Caco-2 (cell line): ENCODE results near the gene PBRM1. TPM values are rescaled to one million over a fixed set of nuclear protein-coding genes. Genes with fewer than 3 reads are reported as not detected.

Experiments used
- BruUV-seq: library from RNA; stranded (reverse); fragments of 400-500 nt; replicated peaks from 2 replicates; lab custom pipeline; 2021; lab: Mats Ljungman, UMichigan
- CTCF ChIA-PET: fragments of 300-600 bp; sonication (Branson Sonifier 250); formaldehyde crosslinking; loops from one replicate; lab custom pipeline; 2022; ENCODE audit warnings: antibody characterized with exemption; lab: Charles Lee
- POLR2A ChIA-PET: fragments of 300-600 bp; sonication (Branson Sonifier 250); formaldehyde crosslinking; loops from one replicate; lab custom pipeline; 2022; ENCODE audit warnings: antibody characterized with exemption; lab: Charles Lee
- DNase-seq, 2 experiments: peaks; one replicate each; pipeline versions ENCODE4 v3.0.0 to v3.0.0-alpha.2; 2020 to 2022
- H3K27me3 ChIP-seq: replicated peaks from 2 replicates; pipeline ENCODE4 v1.6.0; 2011; ENCODE audit warnings: low read length; ENCODE audit not compliant: control insufficient read depth, insufficient read depth
- H3K36me3 ChIP-seq: 2 replicates; pipeline ENCODE4 v1.5.1; 2011; ENCODE audit warnings: low read length; ENCODE audit not compliant: control insufficient read depth, insufficient read depth
- H3K4me1 ChIP-seq: fragments of 250-450 bp; sonication (Bioruptor Pico); 2 replicates; pipeline ENCODE4 v1.5.1; 2020; ENCODE audit warnings: mild to moderate bottlenecking
- H3K4me3 ChIP-seq: 2 replicates; pipeline ENCODE4 v1.5.1; 2011; ENCODE audit warnings: low read depth, mild to moderate bottlenecking, control low read depth, low read length
- H3K9me3 ChIP-seq: fragments of 250-450 bp; sonication (Bioruptor Pico); 2 replicates; pipeline ENCODE4 v1.5.1; 2020; ENCODE audit warnings: mild to moderate bottlenecking, moderate library complexity
- H3K27ac Mint-ChIP-seq: one replicate; pipeline ENCODE4 v1.8.0; 2022; ENCODE audit warnings: mixed read lengths; ENCODE audit not compliant: unreplicated experiment
- H3K27me3 Mint-ChIP-seq: one replicate; pipeline ENCODE4 v1.8.0; 2022; ENCODE audit warnings: mixed read lengths; ENCODE audit not compliant: insufficient read depth, unreplicated experiment
- H3K36me3 Mint-ChIP-seq: one replicate; pipeline ENCODE4 v1.8.0; 2022; ENCODE audit warnings: mild to moderate bottlenecking, mixed read lengths; ENCODE audit not compliant: insufficient read depth, unreplicated experiment
- H3K4me1 Mint-ChIP-seq: one replicate; pipeline ENCODE4 v1.8.0; 2022; ENCODE audit warnings: low read depth, mixed read lengths; ENCODE audit not compliant: unreplicated experiment
- H3K4me3 Mint-ChIP-seq: one replicate; pipeline ENCODE4 v1.8.0; 2022; ENCODE audit warnings: mild to moderate bottlenecking, moderate library complexity, mixed read lengths; ENCODE audit not compliant: unreplicated experiment
- H3K9me3 Mint-ChIP-seq: one replicate; pipeline ENCODE4 v1.8.0; 2022; ENCODE audit warnings: mixed read lengths; ENCODE audit not compliant: unreplicated experiment
- CTCF ChIP-seq, 2 experiments: fragments of 200-600 bp in 1 of 2; IDR thresholded peaks; 1 replicate in 1 of 2; 2 replicates in 1 of 2; pipeline versions ENCODE4 v1.5.1 to v1.8.0; 2011 to 2022; ENCODE audit warnings: antibody characterized with exemption in 1 of 2, control low read depth in 1 of 2, inconsistent platforms in 1 of 2, low read depth in 1 of 2, low read length in 1 of 2, mild to moderate bottlenecking in 1 of 2, moderate library complexity in 1 of 2; ENCODE audit not compliant: insufficient read depth in 1 of 2, severe bottlenecking in 1 of 2, unreplicated experiment in 1 of 2
- intact Hi-C: fragments of 100-400 bp; cut with micrococcal nuclease; formaldehyde crosslinking; loops from one replicate; pipeline ENCODE4 v1.10.0; 2022; ENCODE audit not compliant: unreplicated experiment
- total RNA-seq: library from RNA; stranded (reverse); gene quantifications from 2 replicates; pipeline ENCODE4 v1.2.3, GENCODE V29; 2022

Gene PBRM1
- total RNA-seq, 1 experiment from 2014 or later, result 50.7 TPM

GRCh38 chr3:52650439-52650838, 35.3 kb downstream of the PBRM1 start:
- no peaks in the 10 kb centered on the region for H3K27me3 Mint-ChIP-seq
- Histone ChIP-seq H3K36me3 (no peaks in the 10 kb centered on the region), H3K27me3 (no peaks in the 10 kb centered on the region), H3K9me3 (no peaks in the 10 kb centered on the region), H3K4me3 (no peak overlapping the region), H3K4me1 (no peaks in the 10 kb centered on the region)
- no peak overlapping the region for H3K27ac Mint-ChIP-seq
- no peaks in the 10 kb centered on the region for H3K9me3 Mint-ChIP-seq
- no peak for DNase-seq
- BruUV-seq, result no TSS peak
- ChIA-PET CTCF (no interaction called here), POLR2A (no interaction called here)
- peaks cover under 1% of the 10 kb centered on the region for H3K4me1 Mint-ChIP-seq
- H3K36me3 Mint-ChIP-seq, result peaks cover 56% of the 10 kb centered on the region
- intact Hi-C loops, result no loop called here
- H3K4me3 Mint-ChIP-seq, result no peak overlapping the region
- no peak for TF ChIP-seq CTCF (IDR thresholded peaks at IDR 0.05; ENCODE audit: insufficient read depth in 1 of 2, low read depth in 1 of 2, low read length in 1 of 2, severe bottlenecking in 1 of 2, unreplicated experiment in 1 of 2)

- H3K4me1 Mint-ChIP-seq, result peaks cover 7% of the 10 kb centered on the region
- H3K4me1 ChIP-seq, result no peaks in the 10 kb centered on the region
- H3K36me3 Mint-ChIP-seq, result peaks cover 56% of the 10 kb centered on the region
- no peak overlapping the region for H3K27ac Mint-ChIP-seq
- intact Hi-C loops, result no loop called here
- no peak overlapping the region for H3K4me3 Mint-ChIP-seq
- H3K4me3 ChIP-seq, result no peak overlapping the region
- ChIA-PET POLR2A (no interaction called here), CTCF (no interaction called here)
- H3K27me3 ChIP-seq, result no peaks in the 10 kb centered on the region
- TF ChIP-seq CTCF (IDR thresholded peaks at IDR 0.05; ENCODE audit: insufficient read depth in 1 of 2, low read depth in 1 of 2, low read length in 1 of 2, severe bottlenecking in 1 of 2, unreplicated experiment in 1 of 2), result no peak
- no peaks in the 10 kb centered on the region for H3K27me3 Mint-ChIP-seq
- H3K9me3 Mint-ChIP-seq, result no peaks in the 10 kb centered on the region
- H3K9me3 ChIP-seq, result no peaks in the 10 kb centered on the region
- DNase-seq, result no peak
- BruUV-seq, result no TSS peak
- no peaks in the 10 kb centered on the region for H3K36me3 ChIP-seq
Measured at GRCh38 chr3:52649461-52650210, 36.1 kb downstream of the PBRM1 start.

GRCh38 chr3:52645549-52645948, 40.2 kb downstream of the PBRM1 start:
- no peak overlapping the region for H3K27ac Mint-ChIP-seq
- intact Hi-C loops, result no loop called here
- Histone ChIP-seq H3K9me3 (no peaks in the 10 kb centered on the region), H3K36me3 (no peaks in the 10 kb centered on the region), H3K4me3 (no peak overlapping the region), H3K4me1 (no peaks in the 10 kb centered on the region), H3K27me3 (no peaks in the 10 kb centered on the region)
- POLR2A ChIA-PET, result no interaction called here
- no peak overlapping the region for H3K4me3 Mint-ChIP-seq
- peaks cover 7% of the 10 kb centered on the region for H3K4me1 Mint-ChIP-seq
- H3K9me3 Mint-ChIP-seq, result no peaks in the 10 kb centered on the region
- no TSS peak for BruUV-seq
- peaks cover 55% of the 10 kb centered on the region for H3K36me3 Mint-ChIP-seq
- DNase-seq, result no peak
- no peaks in the 10 kb centered on the region for H3K27me3 Mint-ChIP-seq
- no peak for TF ChIP-seq CTCF (IDR thresholded peaks at IDR 0.05; ENCODE audit: insufficient read depth in 1 of 2, low read depth in 1 of 2, low read length in 1 of 2, severe bottlenecking in 1 of 2, unreplicated experiment in 1 of 2)
- CTCF ChIA-PET, result no interaction called here
